Endothelial cell of umbilical vein (primary cell): ENCODE measurements around the gene PRKAB1.
A peak's percentile ranks its signal among the peaks of the same experiment; 100 is the strongest.

Source experiments
- CTCF ChIP-seq, 2 donors: IDR thresholded peaks; 1 replicate in 1 of 2; 2 replicates in 1 of 2; pipeline ENCODE4 v1.5.1; 2011; ENCODE audit warnings: low read length in 2 of 2, mild to moderate bottlenecking in 2 of 2, moderate library complexity in 2 of 2, control low read depth in 1 of 2, inconsistent platforms in 1 of 2, low read depth in 1 of 2; ENCODE audit not compliant: insufficient read depth in 1 of 2; ENCODE audit errors: extremely low read depth in 1 of 2
- POLR2A ChIP-seq: IDR thresholded peaks from 2 replicates; pipeline ENCODE4 v1.6.1; 2012; ENCODE audit warnings: low read depth, mild to moderate bottlenecking, control low read depth, low read length

GRCh38 chr12:119649202-119649808, 18.6 kb upstream of the PRKAB1 start:
- peak; percentile 58 to 65 for TF ChIP-seq CTCF (IDR thresholded peaks at IDR 0.05; ENCODE audit: extremely low read depth in 1 of 2, insufficient read depth in 1 of 2, low read depth in 1 of 2, low read length in 2 of 2)
- TF ChIP-seq POLR2A: no peak
